Endometrium (tissue), 2 donors: ENCODE measurements around the gene DNAH11.

Source experiments
- FAIRE-seq: peaks from 2 replicates; lab custom pipeline; 2012; peaks lifted over from hg19 to GRCh38; lab: Jason Lieb, UNC
- donor health status: control.
- donor health status: control.

Gene DNAH11

DNA sequence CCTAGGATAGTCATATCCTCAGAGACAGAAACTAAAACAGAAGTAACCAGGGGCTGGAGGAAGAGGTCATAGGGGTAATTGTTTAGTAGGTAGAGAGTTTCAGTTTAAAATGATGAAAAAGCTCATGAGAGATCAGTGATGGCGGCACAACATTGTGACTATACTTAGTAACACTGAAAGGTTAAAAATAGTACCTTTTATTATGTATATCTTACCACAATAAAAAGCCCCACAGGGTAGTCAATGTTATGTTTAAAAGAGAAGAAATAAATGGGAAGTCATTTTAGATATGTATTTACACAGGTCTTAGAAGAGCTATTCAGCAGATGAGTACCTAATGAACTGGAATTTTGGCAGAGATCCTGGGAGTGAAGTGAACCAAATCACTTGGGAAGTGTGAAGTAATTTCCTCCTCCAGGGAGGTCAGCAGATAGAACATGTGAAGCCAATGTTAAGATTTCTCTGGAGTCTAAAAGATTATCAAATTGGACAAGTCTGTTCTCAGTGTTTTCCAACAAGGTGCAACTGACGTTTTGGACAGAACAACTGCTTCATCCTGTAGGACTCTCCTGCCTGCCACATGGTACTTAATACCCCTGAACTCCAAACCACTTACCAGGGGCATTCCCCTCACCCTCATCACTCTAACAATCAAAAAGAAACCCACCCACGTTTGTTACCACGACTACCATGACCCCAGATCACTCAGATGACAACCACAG, 396.5 kb downstream of the DNAH11 start:
- no peak for FAIRE-seq

GRCh38 chr7:21939858-21940372, 397.1 kb downstream of the DNAH11 start:
- no peak for FAIRE-seq

- FAIRE-seq, result no peak
Measured at GRCh38 chr7:21941611-21942141, 398.8 kb downstream of the DNAH11 start.

GRCh38 chr7:21942955-21943354, 400.1 kb downstream of the DNAH11 start:
- FAIRE-seq, result no peak

- no peak for FAIRE-seq
Measured at GRCh38 chr7:21943436-21943835, 400.6 kb downstream of the DNAH11 start.

GRCh38 chr7:21944616-21945453, 402.0 kb downstream of the DNAH11 start:
- FAIRE-seq, result no peak

DNA sequence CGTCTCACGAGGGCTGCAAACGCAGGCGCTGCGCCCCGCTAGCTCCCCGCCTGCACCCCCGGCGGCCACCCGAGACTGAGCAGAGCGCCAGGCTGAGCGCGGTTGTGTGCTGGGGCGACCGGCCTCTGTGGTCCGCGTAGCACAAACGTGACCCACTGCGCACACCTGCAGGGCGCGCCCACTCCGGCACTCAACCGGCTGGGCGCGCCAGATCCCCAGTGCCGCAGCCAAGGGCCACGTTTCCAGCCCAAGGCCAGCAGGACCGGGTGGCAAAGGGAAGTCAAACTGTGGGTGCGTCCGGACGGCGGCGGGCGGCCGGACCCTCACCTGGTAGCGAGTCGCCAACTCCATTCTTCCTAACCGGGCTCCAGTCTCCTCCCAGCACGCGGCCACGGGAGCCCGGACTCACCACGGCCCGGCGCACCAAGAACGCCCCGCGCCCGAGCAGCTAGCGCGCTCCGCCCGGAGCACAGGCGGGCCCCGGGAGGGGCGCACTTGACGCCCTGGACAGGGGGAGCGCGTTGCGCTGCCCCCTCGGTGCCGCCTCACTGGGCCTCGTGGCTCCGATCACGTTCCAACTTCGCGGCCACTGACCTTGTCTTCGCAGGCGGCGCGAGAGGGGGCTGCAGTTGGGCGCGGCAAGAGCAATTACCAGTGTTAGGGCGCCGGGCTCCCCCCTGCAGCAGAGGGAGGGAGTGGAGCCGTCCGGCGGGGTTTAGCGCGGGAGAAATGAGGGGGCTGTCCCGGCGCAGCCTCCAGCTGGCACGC, 402.8 kb downstream of the DNAH11 start, which contains the start of gene CDCA7L:
CDCA7L (minus strand) TSS at position 446 of the 768 bp plus-strand sequence; CDS start at position 351, 95 bp downstream.
- no peak for FAIRE-seq

DNA sequence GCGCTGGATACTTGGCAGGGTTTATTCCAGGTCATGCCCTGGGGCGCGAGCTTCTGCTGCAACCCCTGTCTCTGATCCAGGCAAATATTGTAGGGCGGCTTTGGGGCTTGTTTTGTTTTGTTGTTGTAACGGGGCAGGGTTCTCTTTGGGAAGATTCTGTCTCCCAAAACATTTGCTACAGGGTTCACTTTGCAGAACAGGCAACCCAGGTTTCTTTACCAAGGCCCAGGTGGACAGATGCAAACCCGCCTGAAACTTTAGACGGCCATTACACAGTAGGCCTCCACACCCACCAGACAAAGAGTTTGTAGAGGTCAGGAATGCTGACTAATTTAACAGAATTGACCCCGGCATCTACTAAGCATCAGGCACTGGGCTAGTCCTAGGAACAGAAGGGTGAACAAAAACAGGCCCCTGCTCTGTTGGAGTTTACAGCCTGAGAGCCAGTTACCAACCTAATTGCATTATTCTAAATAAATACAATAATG, 403.4 kb downstream of the DNAH11 start:
- no peak for FAIRE-seq

DNA sequence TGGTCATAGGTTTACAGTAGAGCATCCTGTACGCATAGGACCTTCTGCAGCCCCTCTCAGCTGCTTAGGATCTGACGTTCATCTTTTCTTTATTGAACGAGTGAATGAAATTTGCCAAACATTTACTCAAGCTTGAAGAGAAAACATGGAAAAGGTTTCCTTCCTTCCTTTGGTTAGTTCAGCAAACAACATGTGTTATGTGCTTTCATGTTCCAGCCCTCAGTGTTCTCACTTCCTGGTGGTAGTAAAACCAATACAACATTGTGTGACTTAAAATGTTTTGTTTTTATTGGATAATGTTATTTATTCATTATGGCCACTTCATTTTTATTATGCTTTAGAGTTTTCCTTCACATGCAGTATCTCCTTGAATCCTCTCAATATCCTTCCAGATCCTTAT, 404.2 kb downstream of the DNAH11 start:
- no peak for FAIRE-seq

GRCh38 chr7:21947946-21948345, 405.1 kb downstream of the DNAH11 start:
- FAIRE-seq, result no peak

DNA sequence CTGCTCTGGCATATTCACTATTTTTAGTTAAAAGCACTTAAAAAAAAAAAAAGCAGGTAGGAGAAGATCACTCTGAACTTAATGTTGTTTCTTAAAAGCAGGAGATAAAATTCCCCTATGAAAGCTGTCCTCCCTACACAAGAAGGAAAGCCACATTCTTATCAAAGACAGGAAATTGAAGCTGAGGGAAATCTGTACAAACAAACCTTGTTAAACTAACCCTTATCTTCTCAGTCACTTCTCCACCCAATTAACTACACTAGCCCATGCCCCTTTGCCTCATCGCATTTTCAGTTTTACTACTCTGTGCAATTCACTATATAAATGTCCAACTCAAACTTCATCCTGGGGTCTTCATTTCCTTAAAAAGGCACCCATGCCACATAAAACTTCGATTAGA, 405.5 kb downstream of the DNAH11 start:
- FAIRE-seq, result no peak

- FAIRE-seq, result no peak
Measured at GRCh38 chr7:21948887-21949540, 406.2 kb downstream of the DNAH11 start.
